Activated B cell treated with CpG ODN at 0.5 μM for 24 hours (primary cell): ENCODE measurements around the gene FGG. TPM values are rescaled to one million over a fixed set of nuclear protein-coding genes. Genes with fewer than 3 reads are reported as not detected.

Source experiments
- ATAC-seq: fragments of 200-7000 bp; cut with Tn5 transposase; one replicate; pipeline ENCODE4 v1.10.0; 2021; ENCODE audit warnings: low read depth, mild to moderate bottlenecking, moderate library complexity
- CTCF ChIA-PET: fragments of 350-600 bp; sonication (Branson Sonifier 250); formaldehyde crosslinking; loops from one replicate; lab custom pipeline; 2021; ENCODE audit warnings: antibody characterized with exemption; lab: Charles Lee
- POLR2A ChIA-PET: fragments of 350-600 bp; sonication (Branson Sonifier 250); formaldehyde crosslinking; loops from one replicate; lab custom pipeline; 2021; ENCODE audit warnings: antibody characterized with exemption; lab: Charles Lee
- DNase-seq: peaks from one replicate; pipeline ENCODE4 v3.0.0; 2022
- H3K27ac Mint-ChIP-seq: one replicate; pipeline ENCODE4 v1.8.0; 2020; ENCODE audit warnings: mixed read lengths
- H3K27me3 Mint-ChIP-seq: one replicate; pipeline ENCODE4 v1.8.0; 2021; ENCODE audit warnings: mixed read lengths
- H3K36me3 Mint-ChIP-seq: one replicate; pipeline ENCODE4 v1.8.0; 2021; ENCODE audit warnings: low read depth, mixed read lengths
- H3K4me1 Mint-ChIP-seq: one replicate; pipeline ENCODE4 v1.8.0; 2021; ENCODE audit warnings: mixed read lengths
- H3K4me3 Mint-ChIP-seq: one replicate; pipeline ENCODE4 v1.8.0; 2020; ENCODE audit warnings: mild to moderate bottlenecking, mixed read lengths
- H3K9me3 Mint-ChIP-seq: one replicate; pipeline ENCODE4 v1.8.0; 2020; ENCODE audit warnings: mixed read lengths
- CTCF ChIP-seq: fragments of 200-600 bp; IDR thresholded peaks from one replicate; pipeline ENCODE4 v1.8.0; 2022; ENCODE audit warnings: antibody characterized with exemption, mild to moderate bottlenecking
- intact Hi-C: fragments of 100-400 bp; cut with micrococcal nuclease; formaldehyde crosslinking; loops from one replicate; pipeline ENCODE4 v1.15.1; 2024
- total RNA-seq: library from RNA; stranded (reverse); gene quantifications from 2 replicates; pipeline ENCODE4 v1.2.3, GENCODE V29; 2022

FGG gene
- total RNA-seq, 1 donor from 2014 or later = not detected

GRCh38 chr4:154562697-154563254 lies 49.7 kb downstream of the FGG start, which contains the start of gene FGB:
Gene FGB, plus strand, starts transcription at chr4:154563011. Its CDS starts 8 bp downstream, at chr4:154563019.
- POLR2A ChIA-PET = no interaction called here
- intact Hi-C loops = loop anchor here (5.0 kb wide), 1 partner anchor 215 kb away; no protein-coding TSS in a partner anchor
- ATAC-seq (no peak), DNase-seq (no peak)
- CTCF ChIA-PET = no interaction called here
- H3K4me1 Mint-ChIP-seq = no peaks in the 10 kb centered on the region
- TF ChIP-seq CTCF = no peak
- H3K27ac Mint-ChIP-seq = no peak within 1 kb of the TSS
- no peak within 1 kb of the TSS for H3K4me3 Mint-ChIP-seq
- peaks cover 14% of the 10 kb centered on the region for H3K27me3 Mint-ChIP-seq
- no peaks in the 10 kb centered on the region for H3K9me3 Mint-ChIP-seq
- no peaks in the 10 kb centered on the region for H3K36me3 Mint-ChIP-seq

- POLR2A ChIA-PET = no interaction called here
- no peak for ATAC-seq
- no peak overlapping the region for H3K4me3 Mint-ChIP-seq
- intact Hi-C loops = loop anchor here (5.0 kb wide), 1 partner anchor 216 kb away; no protein-coding TSS in a partner anchor
- H3K27ac Mint-ChIP-seq = no peak overlapping the region
- H3K27me3 Mint-ChIP-seq = peaks cover 9% of the 10 kb centered on the region
- CTCF ChIA-PET = interaction anchor here (2.5 kb wide), 1 partner anchor 58 kb away, joined by 15 read pairs; no protein-coding TSS in a partner anchor
- no peaks in the 10 kb centered on the region for H3K4me1 Mint-ChIP-seq
- H3K9me3 Mint-ChIP-seq = no peaks in the 10 kb centered on the region
- no peak for TF ChIP-seq CTCF
- no peaks in the 10 kb centered on the region for H3K36me3 Mint-ChIP-seq
- DNase-seq = no peak
These were observed 51.6 kb downstream of the FGG start for GRCh38 chr4:154560824-154561231.

GRCh38 chr4:154560419-154560801 lies 52.0 kb downstream of the FGG start:
- H3K36me3 Mint-ChIP-seq = no peaks in the 10 kb centered on the region
- DNase-seq (no peak), ATAC-seq (no peak)
- no peaks in the 10 kb centered on the region for H3K4me1 Mint-ChIP-seq
- H3K27me3 Mint-ChIP-seq = peaks cover 7% of the 10 kb centered on the region
- CTCF ChIA-PET = interaction anchor here (1.6 to 2.5 kb wide), 2 partner anchors 56 to 58 kb away, joined by 6 to 15 read pairs; no protein-coding TSS in a partner anchor
- POLR2A ChIA-PET = no interaction called here
- no peak for TF ChIP-seq CTCF
- H3K4me3 Mint-ChIP-seq = no peak overlapping the region
- H3K27ac Mint-ChIP-seq = no peak overlapping the region
- H3K9me3 Mint-ChIP-seq = no peaks in the 10 kb centered on the region
- intact Hi-C loops = loop anchor here (5.0 kb wide), 1 partner anchor 217 kb away; no protein-coding TSS in a partner anchor

- Mint-ChIP-seq H3K27ac (no peak overlapping the region), H3K9me3 (no peaks in the 10 kb centered on the region), H3K4me3 (no peak overlapping the region), H3K27me3 (peaks cover 7% of the 10 kb centered on the region), H3K36me3 (no peaks in the 10 kb centered on the region), H3K4me1 (no peaks in the 10 kb centered on the region)
- DNase-seq (no peak), ATAC-seq (no peak)
- no peak for TF ChIP-seq CTCF
- intact Hi-C loops = loop anchor here (5.0 kb wide), 1 partner anchor 218 kb away; no protein-coding TSS in a partner anchor
- POLR2A ChIA-PET = no interaction called here
- CTCF ChIA-PET = interaction anchor here (0.7 to 2.5 kb wide), 6 partner anchors 10 to 66 kb away, joined by 3 to 15 read pairs (median 8); partner anchors contain the start of gene PLRG1
These were observed 52.7 kb downstream of the FGG start for GRCh38 chr4:154559494-154560418.

GRCh38 chr4:154559141-154559493 lies 53.3 kb downstream of the FGG start:
- no peaks in the 10 kb centered on the region for H3K4me1 Mint-ChIP-seq
- intact Hi-C loops = no loop called here
- POLR2A ChIA-PET = no interaction called here
- H3K4me3 Mint-ChIP-seq = no peak overlapping the region
- no peak for TF ChIP-seq CTCF
- no peak for DNase-seq
- CTCF ChIA-PET = interaction anchor here (0.7 to 2.5 kb wide), 6 partner anchors 9 to 67 kb away, joined by 3 to 15 read pairs (median 8); partner anchors contain the start of gene PLRG1
- H3K27ac Mint-ChIP-seq = no peak overlapping the region
- peaks cover 7% of the 10 kb centered on the region for H3K27me3 Mint-ChIP-seq
- ATAC-seq = no peak
- no peaks in the 10 kb centered on the region for H3K36me3 Mint-ChIP-seq
- no peaks in the 10 kb centered on the region for H3K9me3 Mint-ChIP-seq
